B cell (primary cell): Measurements from ENCODE around the gene SCN8A. TPM values are rescaled to one million over a fixed set of nuclear protein-coding genes. Genes with fewer than 3 reads are reported as not detected.

Source experiments
- ATAC-seq: fragments of 200-7000 bp; cut with Tn5 transposase; one replicate; pipeline ENCODE4 v1.10.0; 2021; ENCODE audit warnings: low read depth, mild to moderate bottlenecking, moderate number of reproducible peaks, moderate library complexity
- CTCF ChIA-PET: fragments of 350-600 bp; sonication (Branson Sonifier 250); formaldehyde crosslinking; loops from one replicate; lab custom pipeline; 2021; ENCODE audit warnings: antibody characterized with exemption, inconsistent platforms; lab: Charles Lee
- POLR2A ChIA-PET: fragments of 350-600 bp; sonication (Branson Sonifier 250); formaldehyde crosslinking; loops from one replicate; lab custom pipeline; 2021; ENCODE audit warnings: antibody characterized with exemption; lab: Charles Lee
- DNase-seq: peaks from one replicate; pipeline ENCODE4 v3.0.0; 2013
- H2AFZ ChIP-seq: 2 replicates; pipeline ENCODE4 v1.6.1; 2012; ENCODE audit warnings: mild to moderate bottlenecking, low read depth, low read length; ENCODE audit not compliant: insufficient read depth, poor library complexity, severe bottlenecking
- H3K27ac ChIP-seq, 2 donors: 1 replicate in 1 of 2; 2 replicates in 1 of 2; pipeline ENCODE4 v1.5.1; 2012 to 2013; ENCODE audit warnings: low read length in 2 of 2, mild to moderate bottlenecking in 2 of 2, moderate library complexity in 1 of 2
- H3K27me3 ChIP-seq, 4 experiments: fragments of 200-600 bp in 1 of 4; sonication (generic) in 1 of 4; replicated peaks in 1 of 4; 1 replicate in 2 of 4; 2 replicates in 2 of 4; pipeline versions ENCODE4 v1.6.1 to v1.7.0; 2013 to 2016; ENCODE audit warnings: low read length in 3 of 4, mild to moderate bottlenecking in 2 of 4, mixed read lengths in 1 of 4, moderate library complexity in 1 of 4; ENCODE audit not compliant: insufficient read depth in 4 of 4, control insufficient read depth in 3 of 4; ENCODE audit errors: control extremely low read depth in 1 of 4
- H3K36me3 ChIP-seq, 2 experiments: replicated peaks in 1 of 2; 1 replicate in 1 of 2; 2 replicates in 1 of 2; pipeline versions ENCODE4 v1.6.1 to v1.7.1; 2013; ENCODE audit warnings: low read length in 1 of 2; ENCODE audit not compliant: insufficient read depth in 2 of 2, control insufficient read depth in 1 of 2; ENCODE audit errors: control extremely low read depth in 1 of 2, extremely low read depth in 1 of 2
- H3K4me1 ChIP-seq, 2 donors: fragments of 200-600 bp in 1 of 2; sonication (generic) in 1 of 2; 1 replicate in 1 of 2; 2 replicates in 1 of 2; pipeline versions ENCODE4 v1.5.1 to v1.6.1; 2013 to 2017; ENCODE audit warnings: low read length in 2 of 2; ENCODE audit not compliant: control insufficient read depth in 2 of 2, insufficient read depth in 2 of 2
- H3K4me2 ChIP-seq: replicated peaks from 2 replicates; pipeline ENCODE3; 2012; ENCODE audit warnings: mild to moderate bottlenecking, low read depth, low read length; ENCODE audit not compliant: poor library complexity, severe bottlenecking
- H3K4me3 ChIP-seq, 5 experiments: fragments of 200-600 bp in 1 of 5; sonication (generic) in 1 of 5; 1 replicate in 3 of 5; 2 replicates in 2 of 5; pipeline versions ENCODE4 v1.5.1 to v1.7.0; 2011 to 2016; ENCODE audit warnings: low read length in 4 of 5, mild to moderate bottlenecking in 4 of 5, low read depth in 2 of 5, control low read depth in 1 of 5, moderate library complexity in 1 of 5; ENCODE audit not compliant: insufficient read depth in 1 of 5; ENCODE audit errors: control extremely low read depth in 1 of 5, extremely low read depth in 1 of 5
- H3K79me2 ChIP-seq: fragments of 200-600 bp; sonication (generic); one replicate; pipeline ENCODE4 v1.6.0; 2016; ENCODE audit warnings: low read length; ENCODE audit not compliant: control insufficient read depth, insufficient read depth
- H3K9ac ChIP-seq: fragments of 200-600 bp; sonication (generic); 2 replicates; pipeline ENCODE4 v1.6.1; 2017; ENCODE audit warnings: mild to moderate bottlenecking, low read length, moderate library complexity
- H3K9me3 ChIP-seq, 3 donors: one replicate each; pipeline versions ENCODE4 v1.6.1 to v1.7.1; 2013; ENCODE audit warnings: low read length in 2 of 3; ENCODE audit not compliant: control insufficient read depth in 2 of 3, insufficient read depth in 1 of 3; ENCODE audit errors: control extremely low read depth in 1 of 3
- H4K20me1 ChIP-seq: 2 replicates; pipeline ENCODE4 v1.6.0; 2012; ENCODE audit warnings: mild to moderate bottlenecking, low read length; ENCODE audit not compliant: insufficient read depth, control insufficient read depth, poor library complexity, severe bottlenecking
- H3K27ac Mint-ChIP-seq: one replicate; pipeline ENCODE4 v1.8.0; 2021; ENCODE audit warnings: mixed read lengths
- H3K27me3 Mint-ChIP-seq: one replicate; pipeline ENCODE4 v1.8.0; 2021; ENCODE audit warnings: mixed read lengths
- H3K4me1 Mint-ChIP-seq: one replicate; pipeline ENCODE4 v1.8.0; 2021; ENCODE audit warnings: mixed read lengths
- H3K4me3 Mint-ChIP-seq: one replicate; pipeline ENCODE4 v1.8.0; 2021; ENCODE audit warnings: mixed read lengths
- H3K9me3 Mint-ChIP-seq: one replicate; pipeline ENCODE4 v1.8.0; 2022; ENCODE audit warnings: mixed read lengths; ENCODE audit not compliant: insufficient read depth
- CTCF ChIP-seq: fragments of 200-600 bp; IDR thresholded peaks from one replicate; pipeline ENCODE4 v1.8.0; 2022; ENCODE audit warnings: antibody characterized with exemption, mild to moderate bottlenecking
- EZH2 ChIP-seq: IDR thresholded peaks from 2 replicates; pipeline ENCODE4 v1.6.1; 2012; ENCODE audit warnings: borderline replicate concordance, low read depth, mild to moderate bottlenecking, moderate library complexity, low read length; ENCODE audit not compliant: insufficient read depth, poor library complexity, severe bottlenecking
- WGBS: methylation state at CpG from one replicate; pipeline ENCODE4 v1.1.5; 2013; ENCODE audit warnings: missing lambda C conversion rate; ENCODE audit not compliant: insufficient coverage; 5-methylcytosine and 5-hydroxymethylcytosine counted together
- intact Hi-C: fragments of 100-400 bp; cut with micrococcal nuclease; formaldehyde crosslinking; loops from one replicate; pipeline ENCODE4 v1.10.0; 2022
- polyA plus RNA-seq: library from polyadenylated mRNA; depleted of rRNA; stranded (reverse); fragments of >200 nt; gene quantifications from 2 replicates; pipeline ENCODE4 v1.2.3, GENCODE V29; 2012
- total RNA-seq, 2 donors: library from RNA; stranded (reverse); fragments of 120-200 nt in 1 of 2; gene quantifications; 1 replicate in 1 of 2; 2 replicates in 1 of 2; pipeline versions ENCODE4 v1.2.3 to v1.2.4, GENCODE V29; 2013 to 2022

SCN8A gene
- total and polyA plus RNA-seq, 2 donors (not counting 1 experiment from before 2014, with no cell fraction given): 0.78 to 1.0 TPM

GRCh38 chr12:51592034-51592705 is 1.1 kb downstream of the SCN8A start:
- H3K4me3 Mint-ChIP-seq: peak overlapping the region; percentile 88
- Histone ChIP-seq H2AFZ (no peak overlapping the region), H4K20me1 (no peaks in the 10 kb centered on the region), H3K4me1 (peaks cover 12 to 16% of the 10 kb centered on the region in 2 donors), H3K36me3 (no peaks in the 10 kb centered on the region), H3K79me2 (no peaks in the 10 kb centered on the region), H3K4me2 (no peak overlapping the region), H3K9me3 (no peaks in the 10 kb centered on the region), H3K9ac (no peak overlapping the region), H3K27me3 (peaks cover 0 to 27% (median 23%) of the 10 kb centered on the region in 4 experiments), H3K4me3 (no peak overlapping the region), H3K27ac (no peak overlapping the region)
- peaks cover 19% of the 10 kb centered on the region for H3K4me1 Mint-ChIP-seq
- peaks cover 55% of the 10 kb centered on the region for H3K27me3 Mint-ChIP-seq
- WGBS: 16% methylated on average over 6 of the region's 11 CpGs
- intact Hi-C loops: no loop called here
- ChIA-PET CTCF (interaction anchor here (0.7 kb wide), 1 partner anchor 20 kb away, joined by 3 read pairs; no protein-coding TSS in a partner anchor), POLR2A (interaction anchor here (0.6 kb wide), 1 partner anchor 90 kb away, joined by 3 read pairs; no protein-coding TSS in a partner anchor)
- no peak overlapping the region for H3K27ac Mint-ChIP-seq
- no peaks in the 10 kb centered on the region for H3K9me3 Mint-ChIP-seq
- no peak for ATAC-seq
- peak; percentile 10 for DNase-seq
- TF ChIP-seq CTCF: no peak
- TF ChIP-seq EZH2: no peak

GRCh38 chr12:51593021-51593420 is 2.0 kb downstream of the SCN8A start:
- Histone ChIP-seq H3K27ac (no peak overlapping the region), H3K4me3 (no peak overlapping the region), H3K9ac (no peak overlapping the region), H3K27me3 (peaks cover 0 to 26% (median 23%) of the 10 kb centered on the region in 4 experiments), H3K9me3 (no peaks in the 10 kb centered on the region), H3K4me2 (no peak overlapping the region), H2AFZ (no peak overlapping the region), H4K20me1 (no peaks in the 10 kb centered on the region), H3K4me1 (peaks cover 12 to 16% of the 10 kb centered on the region in 2 donors), H3K36me3 (no peaks in the 10 kb centered on the region), H3K79me2 (no peaks in the 10 kb centered on the region)
- 72% methylated on average over 2 of the region's 2 CpGs for WGBS
- CTCF ChIA-PET: interaction anchor here (0.7 kb wide), 1 partner anchor 19 kb away, joined by 3 read pairs; no protein-coding TSS in a partner anchor
- Mint-ChIP-seq H3K4me1 (peaks cover 19% of the 10 kb centered on the region), H3K9me3 (no peaks in the 10 kb centered on the region), H3K27me3 (peaks cover 55% of the 10 kb centered on the region), H3K27ac (no peak overlapping the region), H3K4me3 (peak overlapping the region; percentile 13)
- intact Hi-C loops: no loop called here
- POLR2A ChIA-PET: interaction anchor here (0.6 kb wide), 1 partner anchor 90 kb away, joined by 3 read pairs; no protein-coding TSS in a partner anchor
- TF ChIP-seq CTCF: no peak
- no peak for TF ChIP-seq EZH2
- DNase-seq (no peak), ATAC-seq (no peak)
